GM10248 (cell line): ENCODE results near the gene SORBS2.

ENCODE experiments used
- CTCF ChIA-PET: fragments of 300-600 bp; sonication (Branson Sonifier 250); formaldehyde crosslinking; extraction: SDS; loops from one replicate; lab custom pipeline; 2021; ENCODE audit warnings: antibody characterized with exemption; lab: Yijun Ruan, JAX
- POLR2A ChIA-PET: fragments of 350-650 bp; sonication (Branson Sonifier 250); formaldehyde crosslinking; extraction: SDS; loops from one replicate; lab custom pipeline; 2020; ENCODE audit warnings: antibody characterized with exemption; lab: Yijun Ruan, JAX
- DNase-seq: peaks from one replicate; pipeline ENCODE4 v3.0.0; 2012; ENCODE audit errors: extremely low spot score
- TF ChIP-seq, protein P1 (sequence below): IDR thresholded peaks from 2 replicates; pipeline ENCODE4 v1.5.1; 2012; ENCODE audit warnings: mild to moderate bottlenecking, low read depth; ENCODE audit errors: extremely low read depth, missing control alignments, control extremely low read depth

The SORBS2 gene

DNA sequence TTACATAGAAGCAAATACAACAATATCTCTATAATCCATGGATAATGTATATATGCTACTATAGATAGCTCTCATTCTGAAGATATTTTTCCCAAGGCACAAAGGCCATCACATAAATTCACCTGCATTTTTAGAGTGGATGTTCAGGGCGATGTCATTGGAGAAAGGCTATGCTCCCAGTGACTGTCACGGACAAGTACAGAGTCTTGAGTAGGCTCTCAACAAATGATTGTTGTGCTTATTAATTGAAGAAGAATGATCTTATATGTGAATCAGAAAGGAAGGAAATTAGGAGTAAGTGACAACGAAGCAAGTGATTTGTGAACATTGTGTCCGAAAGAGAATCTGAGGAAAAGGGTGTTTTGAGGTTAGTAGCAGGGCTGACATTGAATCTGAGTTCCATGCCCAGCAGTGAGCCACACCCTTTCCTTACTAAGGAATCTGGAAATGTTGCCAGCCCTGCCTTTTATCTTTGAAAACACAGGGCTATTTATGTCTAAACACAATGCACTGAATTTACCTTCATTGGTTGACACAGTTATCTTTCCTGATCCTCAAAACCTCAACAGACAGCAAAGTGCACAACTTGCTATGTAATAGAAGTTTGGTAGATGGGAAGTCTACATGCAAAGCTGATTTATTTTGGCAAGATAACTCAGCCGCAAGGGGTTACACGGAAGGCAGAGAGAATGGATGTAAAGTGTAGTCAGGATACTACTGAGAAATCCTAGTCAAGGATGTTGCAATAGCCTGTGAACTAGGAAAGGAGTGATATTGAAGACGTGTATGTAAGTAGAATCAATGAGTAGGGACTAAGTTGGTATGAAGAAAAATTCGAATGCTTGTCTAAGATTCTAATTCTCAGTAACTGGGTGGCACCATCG is 50.4 kb downstream of the SORBS2 start:
- POLR2A ChIA-PET = no interaction called here
- CTCF ChIA-PET = interaction anchor here (1.5 kb wide), 1 partner anchor 10 kb away, joined by 3 read pairs; no protein-coding TSS in a partner anchor
- DNase-seq = no peak
- TF ChIP-seq, protein P1, sequence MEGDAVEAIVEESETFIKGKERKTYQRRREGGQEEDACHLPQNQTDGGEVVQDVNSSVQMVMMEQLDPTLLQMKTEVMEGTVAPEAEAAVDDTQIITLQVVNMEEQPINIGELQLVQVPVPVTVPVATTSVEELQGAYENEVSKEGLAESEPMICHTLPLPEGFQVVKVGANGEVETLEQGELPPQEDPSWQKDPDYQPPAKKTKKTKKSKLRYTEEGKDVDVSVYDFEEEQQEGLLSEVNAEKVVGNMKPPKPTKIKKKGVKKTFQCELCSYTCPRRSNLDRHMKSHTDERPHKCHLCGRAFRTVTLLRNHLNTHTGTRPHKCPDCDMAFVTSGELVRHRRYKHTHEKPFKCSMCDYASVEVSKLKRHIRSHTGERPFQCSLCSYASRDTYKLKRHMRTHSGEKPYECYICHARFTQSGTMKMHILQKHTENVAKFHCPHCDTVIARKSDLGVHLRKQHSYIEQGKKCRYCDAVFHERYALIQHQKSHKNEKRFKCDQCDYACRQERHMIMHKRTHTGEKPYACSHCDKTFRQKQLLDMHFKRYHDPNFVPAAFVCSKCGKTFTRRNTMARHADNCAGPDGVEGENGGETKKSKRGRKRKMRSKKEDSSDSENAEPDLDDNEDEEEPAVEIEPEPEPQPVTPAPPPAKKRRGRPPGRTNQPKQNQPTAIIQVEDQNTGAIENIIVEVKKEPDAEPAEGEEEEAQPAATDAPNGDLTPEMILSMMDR = no peak

DNA sequence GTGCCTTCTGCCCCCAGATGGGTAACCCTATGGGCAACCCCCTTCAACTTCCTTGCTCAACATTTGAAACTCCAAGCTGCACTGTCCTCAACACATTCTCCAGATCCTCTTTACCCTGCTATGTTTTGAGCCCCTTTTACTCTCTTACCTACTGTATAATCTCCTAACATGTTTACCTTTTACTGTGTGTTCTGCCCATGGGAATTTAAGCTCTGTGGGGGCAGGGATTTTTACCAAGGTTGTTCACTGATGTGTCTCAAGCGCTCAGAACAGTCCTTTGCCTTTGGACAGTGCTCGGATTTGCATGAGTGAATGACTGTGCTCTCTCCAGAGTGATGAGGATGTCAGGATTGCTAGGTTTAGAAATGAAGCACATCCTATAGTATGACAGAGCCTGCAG is 53.2 kb downstream of the SORBS2 start:
- ChIA-PET POLR2A (no interaction called here), CTCF (interaction anchor here (1.0 kb wide), 1 partner anchor 9 kb away, joined by 3 read pairs; no protein-coding TSS in a partner anchor)
- no peak for DNase-seq
- TF ChIP-seq, protein P1 = no peak

DNA sequence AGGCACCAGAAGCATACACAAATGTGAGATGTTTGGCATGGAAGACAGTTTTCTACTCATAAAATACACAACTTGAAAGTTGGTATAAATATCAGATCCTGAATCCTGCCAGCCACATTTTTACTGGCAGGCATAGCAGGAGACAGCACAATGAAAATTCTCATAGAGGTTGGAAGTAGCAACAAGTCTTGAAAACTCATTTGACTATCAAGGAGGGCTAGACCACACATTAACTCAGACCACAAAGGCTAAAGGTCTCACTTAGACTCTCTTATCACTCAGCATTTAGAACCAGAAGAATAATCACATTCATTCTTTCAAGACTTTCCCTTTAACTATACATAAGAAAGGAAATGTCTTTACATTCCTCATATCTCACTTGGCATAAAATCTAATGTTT is 56.5 kb downstream of the SORBS2 start:
- TF ChIP-seq, protein P1 = no peak
- DNase-seq = no peak
- POLR2A ChIA-PET = no interaction called here
- CTCF ChIA-PET = no interaction called here

DNA sequence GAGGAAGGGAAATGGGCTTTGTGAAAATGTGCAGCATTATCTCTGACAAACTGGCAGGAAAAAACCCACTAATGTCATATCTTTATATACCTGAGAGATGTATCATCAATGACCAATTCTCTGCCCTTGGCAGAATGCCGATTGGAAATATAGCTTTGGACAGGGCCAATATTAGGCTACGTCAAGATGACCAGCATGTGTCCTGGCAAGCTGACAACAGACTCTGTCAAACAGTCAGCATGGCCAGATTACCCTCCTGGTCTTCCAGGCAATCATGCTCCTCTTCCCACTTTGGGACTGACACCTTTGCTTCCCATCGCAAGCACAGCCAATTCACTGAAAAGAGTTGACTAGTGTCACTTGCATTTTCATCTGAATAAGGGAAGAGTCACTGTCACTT is 57.0 kb downstream of the SORBS2 start:
- POLR2A ChIA-PET = no interaction called here
- TF ChIP-seq, protein P1 = no peak
- no peak for DNase-seq
- CTCF ChIA-PET = no interaction called here

DNA sequence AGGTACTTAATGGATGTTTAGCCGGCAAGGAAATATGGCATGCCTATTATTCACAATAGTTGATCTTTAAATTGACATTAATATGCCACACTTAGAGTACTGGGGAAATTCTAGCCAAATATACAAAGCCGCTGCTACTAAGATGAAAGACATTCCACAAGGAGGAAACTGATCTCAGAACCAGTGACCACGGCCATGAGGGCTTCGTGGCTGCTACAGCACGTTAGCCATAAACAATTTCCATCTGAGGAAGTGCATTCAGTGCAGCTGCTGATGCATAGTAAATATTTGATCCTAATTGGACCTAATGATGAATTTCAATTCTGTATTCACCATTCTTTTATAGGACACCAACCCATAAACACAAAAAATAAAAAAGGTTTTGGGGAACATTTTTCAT is 59.1 kb downstream of the SORBS2 start:
- TF ChIP-seq, protein P1 = no peak
- CTCF ChIA-PET = interaction anchor here (1.4 kb wide), 1 partner anchor 18 kb away, joined by 3 read pairs; no protein-coding TSS in a partner anchor
- DNase-seq = no peak
- POLR2A ChIA-PET = no interaction called here

DNA sequence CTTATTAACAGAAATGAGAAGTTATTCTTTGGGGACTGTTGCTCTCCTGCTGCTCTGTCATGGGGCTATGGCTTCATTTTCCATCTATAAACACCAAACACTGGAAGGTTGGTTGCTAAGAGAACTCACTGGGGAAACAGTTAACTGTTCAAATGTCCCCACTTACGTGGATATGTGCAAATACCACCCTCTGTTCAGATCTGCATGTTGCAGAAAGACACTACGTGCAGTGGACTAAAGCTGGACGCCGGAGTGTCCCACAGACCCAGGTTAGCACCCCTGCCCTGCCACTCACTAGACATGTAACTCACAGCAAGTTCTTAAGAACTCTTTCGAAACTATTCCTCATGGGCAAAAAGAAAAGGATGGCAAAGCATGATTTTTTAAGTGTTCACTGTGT is 62.1 kb downstream of the SORBS2 start:
- POLR2A ChIA-PET = no interaction called here
- DNase-seq = no peak
- TF ChIP-seq, protein P1 = no peak
- CTCF ChIA-PET = no interaction called here
